ENCODE data around the gene HS3ST4. TPM values are rescaled to one million over a fixed set of nuclear protein-coding genes. Genes with fewer than 3 reads are reported as not detected.

Gene HS3ST4
- total and polyA plus RNA-seq, 2 of the 8 experiments (the other 6 are each of a cell fraction or from before 2014, with no cell fraction given): 1.9 to 3.3 TPM

- TF ChIP-seq CHD7 (IDR thresholded peaks at IDR 0.05; ENCODE audit: insufficient replicate concordance, low read length): no peak
- TF ChIP-seq EP300 (IDR thresholded peaks at IDR 0.05; ENCODE audit: borderline replicate concordance in 1 of 2, low read depth in 2 of 2, low read length in 2 of 2): no peak
- no peak for TF ChIP-seq RBBP5 (IDR thresholded peaks at IDR 0.05; ENCODE audit: borderline replicate concordance, low read depth, low read length)
- TF ChIP-seq RFX5 (IDR thresholded peaks at IDR 0.05; ENCODE audit: borderline replicate concordance, low read depth, low read length): no peak
- no peak for TF ChIP-seq ATF3 (IDR thresholded peaks at IDR 0.05; ENCODE audit: insufficient read depth, low read depth, low read length)
- TF ChIP-seq YY1 (IDR thresholded peaks at IDR 0.05; ENCODE audit: low read depth, low read length): no peak
- TF ChIP-seq ATF2 (IDR thresholded peaks at IDR 0.05; ENCODE audit: low read length): no peak
- no peak for TF ChIP-seq BACH1 (IDR thresholded peaks at IDR 0.05; ENCODE audit: low read length)
- TF ChIP-seq MAX (IDR thresholded peaks at IDR 0.05): no peak
Observed at GRCh38 chr16:25845901-25846300, 154.1 kb downstream of the HS3ST4 start (continued).
